ENCODE results near the gene REEP6. TPM values are rescaled to one million over a fixed set of nuclear protein-coding genes. Genes with fewer than 3 reads are reported as not detected.

Gene REEP6
- total RNA-seq, 1 experiment from 2014 or later, result 5.2 TPM

- DNase-seq (ENCODE audit: low read depth), result no peak
These were observed 34.7 kb upstream of the REEP6 start for GRCh38 chr19:1456121-1456900.

GRCh38 chr19:1457031-1457739 lies 33.8 kb upstream of the REEP6 start:
- DNase-seq (ENCODE audit: low read depth), result no peak

GRCh38 chr19:1457892-1458291 lies 33.1 kb upstream of the REEP6 start:
- DNase-seq (ENCODE audit: low read depth), result no peak

- peak; percentile 36 for DNase-seq (ENCODE audit: low read depth)
These were observed 31.5 kb upstream of the REEP6 start for GRCh38 chr19:1459479-1459878.

- no peak for DNase-seq (ENCODE audit: low read depth)
These were observed 30.7 kb upstream of the REEP6 start for GRCh38 chr19:1460033-1460995.

- DNase-seq (ENCODE audit: low read depth), result no peak
These were observed 29.1 kb upstream of the REEP6 start for GRCh38 chr19:1461862-1462261.

GRCh38 chr19:1465191-1466016 lies 25.6 kb upstream of the REEP6 start:
- DNase-seq (ENCODE audit: low read depth), result no peak

- DNase-seq (ENCODE audit: low read depth), result no peak
These were observed 24.9 kb upstream of the REEP6 start for GRCh38 chr19:1466018-1466460.

GRCh38 chr19:1466461-1467214 lies 24.3 kb upstream of the REEP6 start:
- DNase-seq (ENCODE audit: low read depth), result no peak

- DNase-seq (ENCODE audit: low read depth), result no peak
These were observed 23.8 kb upstream of the REEP6 start for GRCh38 chr19:1467215-1467489.

- DNase-seq (ENCODE audit: low read depth), result no peak
These were observed 23.3 kb upstream of the REEP6 start for GRCh38 chr19:1467490-1468273.

GRCh38 chr19:1468274-1468820 lies 22.6 kb upstream of the REEP6 start:
- no peak for DNase-seq (ENCODE audit: low read depth)

GRCh38 chr19:1468821-1469254 lies 22.1 kb upstream of the REEP6 start:
- DNase-seq (ENCODE audit: low read depth), result no peak

GRCh38 chr19:1469255-1470054 lies 21.5 kb upstream of the REEP6 start:
- DNase-seq (ENCODE audit: low read depth), result no peak

GRCh38 chr19:1470055-1470304 lies 21.0 kb upstream of the REEP6 start:
- no peak for DNase-seq (ENCODE audit: low read depth)

- DNase-seq (ENCODE audit: low read depth), result no peak
These were observed 20.5 kb upstream of the REEP6 start for GRCh38 chr19:1470305-1471009.

GRCh38 chr19:1471010-1471514 lies 19.9 kb upstream of the REEP6 start:
- no peak for DNase-seq (ENCODE audit: low read depth)

- DNase-seq (ENCODE audit: low read depth), result no peak
These were observed 19.3 kb upstream of the REEP6 start for GRCh38 chr19:1471515-1472160.
